Mesothelial cell of epicardium (in vitro differentiated cells): Measurements from ENCODE around the gene BRSK2. TPM values are rescaled to one million over a fixed set of nuclear protein-coding genes. Genes with fewer than 3 reads are reported as not detected.
"Not testable (repeated sequence)": the region's sequence is repeated elsewhere in the genome, so short reads cannot be mapped to it uniquely, and the experiment has no call there.

Experiments used
- DNase-seq, 2 experiments: peaks; one replicate each; pipeline ENCODE4 v3.0.0; 2021; ENCODE audit warnings: low spot score in 2 of 2; ENCODE audit not compliant: unreplicated experiment in 2 of 2
- H3K27ac Mint-ChIP-seq: 2 replicates; pipeline ENCODE4 v1.8.0; 2021; ENCODE audit warnings: mixed read lengths
- H3K27me3 Mint-ChIP-seq: 2 replicates; pipeline ENCODE4 v1.8.0; 2021; ENCODE audit warnings: low read depth, mixed read lengths
- H3K36me3 Mint-ChIP-seq: 2 replicates; pipeline ENCODE4 v1.8.0; 2021; ENCODE audit warnings: mixed read lengths
- H3K4me1 Mint-ChIP-seq: 2 replicates; pipeline ENCODE4 v1.8.0; 2021; ENCODE audit warnings: mixed read lengths
- H3K4me3 Mint-ChIP-seq: 2 replicates; pipeline ENCODE4 v1.8.0; 2021; ENCODE audit warnings: mild to moderate bottlenecking, moderate library complexity, mixed read lengths
- H3K9me3 Mint-ChIP-seq: 2 replicates; pipeline ENCODE4 v1.8.0; 2021; ENCODE audit warnings: mixed read lengths
- total RNA-seq: library from RNA; stranded (reverse); gene quantifications from 3 replicates; pipeline ENCODE4 v1.2.1, GENCODE V29; 2021
- TF ChIP-seq, protein P1 (sequence below): fragments of 200-600 bp; sonication (generic); IDR thresholded peaks from one replicate; pipeline ENCODE4 v1.5.0; 2021; ENCODE audit warnings: antibody characterized with exemption; ENCODE audit not compliant: unreplicated experiment

BRSK2 gene
- total RNA-seq, 1 donor from 2014 or later: 4.9 TPM

DNA sequence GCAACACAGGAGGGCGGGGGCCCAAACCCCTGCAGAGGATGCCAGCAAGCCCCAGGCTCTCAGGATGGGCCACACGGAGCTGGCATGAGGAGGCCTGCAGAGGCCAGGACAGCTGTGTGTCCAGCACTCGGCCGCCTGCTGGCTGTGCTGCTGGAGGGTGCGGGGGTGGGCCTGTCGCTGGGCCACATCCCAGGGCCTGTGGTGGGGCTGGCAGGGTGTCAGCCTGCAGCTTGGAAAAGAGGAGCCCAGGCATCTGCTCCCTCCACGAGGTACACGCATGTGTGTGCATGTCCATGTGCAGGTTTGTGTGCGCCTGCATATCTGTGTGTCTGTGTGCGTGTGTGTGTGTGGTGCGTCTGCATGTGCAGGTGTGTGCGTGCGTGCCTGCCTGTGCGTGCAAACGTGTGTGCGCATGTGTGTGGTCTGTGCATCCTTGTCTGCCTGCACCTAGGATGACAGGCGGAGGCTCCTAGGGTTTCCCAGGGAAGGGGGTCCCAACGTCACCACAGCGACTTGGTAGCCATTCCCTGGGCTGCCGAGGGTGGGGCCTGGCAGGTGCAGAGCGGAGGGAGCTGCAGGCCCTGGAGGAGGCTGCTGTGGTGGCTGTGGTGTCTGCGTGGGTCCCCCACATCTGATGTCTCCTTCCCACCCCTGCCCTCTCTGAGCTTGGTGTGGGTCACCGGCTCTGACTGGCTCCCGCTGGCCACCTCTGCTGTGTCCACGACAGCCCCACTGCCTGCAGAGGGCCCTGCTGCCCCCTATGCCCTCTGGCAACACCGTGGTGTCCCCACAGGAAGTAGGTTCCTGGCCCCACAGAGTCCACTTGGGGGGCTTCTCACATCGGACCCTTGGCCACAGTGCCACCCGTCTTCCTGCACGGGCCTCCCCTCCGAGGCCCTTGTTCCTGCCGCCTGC lies 17.1 kb downstream of the BRSK2 start:
- Mint-ChIP-seq H3K27me3 (peaks cover 9% of the 10 kb centered on the region), H3K27ac (no peak overlapping the region), H3K4me3 (no peak overlapping the region)

DNA sequence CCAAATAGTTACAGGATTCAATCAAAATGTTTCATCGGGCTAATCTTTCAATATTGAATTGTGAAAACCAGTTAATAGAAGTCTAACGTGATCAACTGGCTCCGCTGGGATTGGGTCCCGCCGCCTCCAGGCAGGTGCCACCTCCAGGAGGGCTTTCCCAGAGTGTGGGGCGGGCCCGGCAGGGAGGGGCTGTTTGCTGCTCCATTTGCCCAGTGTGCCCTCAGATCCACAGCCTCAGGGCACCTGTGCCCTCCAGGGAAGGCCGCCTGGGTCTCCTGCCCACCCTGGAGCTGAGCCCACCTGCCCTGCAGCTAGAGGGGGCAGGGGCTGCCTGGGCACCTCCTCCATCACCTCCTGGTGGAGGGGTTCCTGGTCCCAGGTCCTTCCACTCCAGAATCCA lies 17.9 kb downstream of the BRSK2 start:
- Mint-ChIP-seq H3K9me3 (no peaks in the 10 kb centered on the region), H3K27me3 (peaks cover 9% of the 10 kb centered on the region), H3K27ac (no peak overlapping the region), H3K4me3 (no peak overlapping the region), H3K36me3 (no peaks in the 10 kb centered on the region), H3K4me1 (no peaks in the 10 kb centered on the region)
- DNase-seq: no peak
- TF ChIP-seq, protein P1, sequence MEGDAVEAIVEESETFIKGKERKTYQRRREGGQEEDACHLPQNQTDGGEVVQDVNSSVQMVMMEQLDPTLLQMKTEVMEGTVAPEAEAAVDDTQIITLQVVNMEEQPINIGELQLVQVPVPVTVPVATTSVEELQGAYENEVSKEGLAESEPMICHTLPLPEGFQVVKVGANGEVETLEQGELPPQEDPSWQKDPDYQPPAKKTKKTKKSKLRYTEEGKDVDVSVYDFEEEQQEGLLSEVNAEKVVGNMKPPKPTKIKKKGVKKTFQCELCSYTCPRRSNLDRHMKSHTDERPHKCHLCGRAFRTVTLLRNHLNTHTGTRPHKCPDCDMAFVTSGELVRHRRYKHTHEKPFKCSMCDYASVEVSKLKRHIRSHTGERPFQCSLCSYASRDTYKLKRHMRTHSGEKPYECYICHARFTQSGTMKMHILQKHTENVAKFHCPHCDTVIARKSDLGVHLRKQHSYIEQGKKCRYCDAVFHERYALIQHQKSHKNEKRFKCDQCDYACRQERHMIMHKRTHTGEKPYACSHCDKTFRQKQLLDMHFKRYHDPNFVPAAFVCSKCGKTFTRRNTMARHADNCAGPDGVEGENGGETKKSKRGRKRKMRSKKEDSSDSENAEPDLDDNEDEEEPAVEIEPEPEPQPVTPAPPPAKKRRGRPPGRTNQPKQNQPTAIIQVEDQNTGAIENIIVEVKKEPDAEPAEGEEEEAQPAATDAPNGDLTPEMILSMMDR: no peak

More for the DNA sequence above, 17.1 kb downstream of the BRSK2 start:
- H3K9me3 Mint-ChIP-seq: no peaks in the 10 kb centered on the region
- TF ChIP-seq, protein P1: no peak
- no peaks in the 10 kb centered on the region for H3K4me1 Mint-ChIP-seq
- H3K36me3 Mint-ChIP-seq: no peaks in the 10 kb centered on the region
- DNase-seq: no peak

GRCh38 chr11:1408346-1408745 lies 18.6 kb downstream of the BRSK2 start:
- Mint-ChIP-seq H3K4me3 (no peak overlapping the region), H3K9me3 (no peaks in the 10 kb centered on the region), H3K4me1 (no peaks in the 10 kb centered on the region), H3K36me3 (no peaks in the 10 kb centered on the region), H3K27ac (no peak overlapping the region), H3K27me3 (peaks cover 9% of the 10 kb centered on the region)
- DNase-seq: no peak
- TF ChIP-seq, protein P1: no peak

GRCh38 chr11:1409108-1409851 lies 19.5 kb downstream of the BRSK2 start:
- no peak overlapping the region for H3K27ac Mint-ChIP-seq

GRCh38 chr11:1409852-1410125 lies 20.1 kb downstream of the BRSK2 start:
- H3K9me3 Mint-ChIP-seq, DNase-seq, H3K36me3 Mint-ChIP-seq, H3K27ac Mint-ChIP-seq, H3K4me1 Mint-ChIP-seq, H3K4me3 Mint-ChIP-seq, H3K27me3 Mint-ChIP-seq: not testable (repeated sequence)

More at GRCh38 chr11:1409108-1409851, 19.5 kb downstream of the BRSK2 start:
- Mint-ChIP-seq H3K9me3 (no peaks in the 10 kb centered on the region), H3K4me1 (no peaks in the 10 kb centered on the region), H3K27me3 (peaks cover 7% of the 10 kb centered on the region), H3K36me3 (no peaks in the 10 kb centered on the region), H3K4me3 (no peak overlapping the region)
- TF ChIP-seq, protein P1: no peak
- DNase-seq: no peak
